NOMO-1 treated with DMSO at 0.1 percent for 48 hours (cell line): ENCODE results near the gene KIAA0408.
A peak's percentile ranks its signal among the peaks of the same experiment; 100 is the strongest.
"Not testable (repeated sequence)": the region's sequence is repeated elsewhere in the genome, so short reads cannot be mapped to it uniquely, and the experiment has no call there.

Experiments used
- DNase-seq: peaks from one replicate; lab custom pipeline; 2025; ENCODE audit not compliant: unreplicated experiment; lab: John Stamatoyannopoulos, UW

The KIAA0408 gene

GRCh38 chr6:127420556-127420955 lies 38.6 kb downstream of the KIAA0408 start:
- DNase-seq: peak; percentile 91

DNA sequence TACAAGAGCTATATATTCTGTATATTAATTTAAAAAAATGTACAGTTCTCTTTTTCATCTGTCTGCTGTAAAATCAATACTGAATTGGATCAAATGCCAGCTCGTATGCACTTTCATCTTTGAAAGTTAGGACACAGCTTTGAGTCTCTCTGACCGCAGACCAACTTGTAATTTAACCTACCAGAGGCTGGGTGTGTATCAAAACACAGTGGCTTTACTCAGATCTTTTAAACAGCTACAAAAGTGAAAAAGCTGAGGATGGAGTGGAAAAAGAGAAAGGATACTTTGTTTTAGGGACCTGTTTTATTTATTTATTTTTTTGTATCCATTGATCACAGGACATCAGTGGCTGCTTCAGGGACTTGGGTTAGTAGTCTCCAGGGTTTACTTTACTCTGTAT lies 44.1 kb downstream of the KIAA0408 start:
- no peak for DNase-seq

DNA sequence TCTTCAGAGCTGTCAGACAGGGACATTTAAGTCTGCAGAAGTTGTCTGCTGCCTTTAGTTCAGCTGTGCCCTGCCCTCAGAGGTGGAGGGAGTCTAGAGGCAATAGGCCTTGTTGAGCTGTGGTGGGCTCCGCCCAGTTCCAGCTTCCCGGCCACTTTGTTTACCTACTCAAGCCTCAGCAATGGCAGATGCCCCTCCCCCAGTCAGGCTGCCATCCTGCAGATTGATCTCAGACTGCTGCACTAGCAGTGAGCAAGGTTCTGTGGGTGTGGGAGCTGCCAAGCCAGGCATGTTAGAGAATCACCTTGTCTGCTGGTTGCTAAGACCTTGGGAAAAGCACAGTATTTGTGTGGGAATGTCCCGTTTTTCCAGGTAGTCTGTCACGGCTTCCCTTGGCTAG lies 46.1 kb downstream of the KIAA0408 start:
- DNase-seq: not testable (repeated sequence)

GRCh38 chr6:127412016-127412415 lies 47.2 kb downstream of the KIAA0408 start:
- DNase-seq: not testable (repeated sequence)
